Measurements from ENCODE around the gene PASD1. TPM values are rescaled to one million over a fixed set of nuclear protein-coding genes. Genes with fewer than 3 reads are reported as not detected.
"Not testable (repeated sequence)": the region's sequence is repeated elsewhere in the genome, so short reads cannot be mapped to it uniquely, and the experiment has no call there.

PASD1 gene, protein sequence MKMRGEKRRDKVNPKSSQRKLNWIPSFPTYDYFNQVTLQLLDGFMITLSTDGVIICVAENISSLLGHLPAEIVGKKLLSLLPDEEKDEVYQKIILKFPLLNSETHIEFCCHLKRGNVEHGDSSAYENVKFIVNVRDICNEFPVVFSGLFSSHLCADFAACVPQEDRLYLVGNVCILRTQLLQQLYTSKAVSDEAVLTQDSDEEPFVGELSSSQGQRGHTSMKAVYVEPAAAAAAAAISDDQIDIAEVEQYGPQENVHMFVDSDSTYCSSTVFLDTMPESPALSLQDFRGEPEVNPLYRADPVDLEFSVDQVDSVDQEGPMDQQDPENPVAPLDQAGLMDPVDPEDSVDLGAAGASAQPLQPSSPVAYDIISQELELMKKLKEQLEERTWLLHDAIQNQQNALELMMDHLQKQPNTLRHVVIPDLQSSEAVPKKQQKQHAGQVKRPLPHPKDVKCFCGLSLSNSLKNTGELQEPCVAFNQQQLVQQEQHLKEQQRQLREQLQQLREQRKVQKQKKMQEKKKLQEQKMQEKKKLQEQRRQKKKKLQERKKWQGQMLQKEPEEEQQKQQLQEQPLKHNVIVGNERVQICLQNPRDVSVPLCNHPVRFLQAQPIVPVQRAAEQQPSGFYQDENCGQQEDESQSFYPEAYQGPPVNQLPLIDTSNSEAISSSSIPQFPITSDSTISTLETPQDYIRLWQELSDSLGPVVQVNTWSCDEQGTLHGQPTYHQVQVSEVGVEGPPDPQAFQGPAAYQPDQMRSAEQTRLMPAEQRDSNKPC
- not detected for total RNA-seq
- long read RNA-seq = 0 reads

DNA sequence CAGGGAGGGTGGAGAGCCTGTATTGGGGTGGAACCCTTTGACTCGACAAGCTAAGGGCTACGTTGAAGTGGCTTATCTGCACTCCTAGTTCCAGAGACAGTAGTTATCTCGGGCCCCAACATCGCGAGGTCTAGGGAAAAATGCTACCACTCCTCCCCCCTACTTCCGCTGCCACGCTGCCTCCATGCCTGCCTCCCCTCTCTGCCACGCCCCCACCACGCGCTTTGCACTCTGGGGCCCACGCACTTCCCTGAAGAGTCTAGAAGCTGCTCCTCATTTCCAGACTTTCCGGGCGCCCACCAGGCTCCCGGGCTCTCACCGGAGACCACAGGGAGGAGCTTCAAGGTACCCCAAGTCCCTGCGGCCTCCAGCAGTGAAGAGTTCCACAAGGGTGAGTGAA is at the start of gene PASD1:
TSS of gene PASD1 (plus strand) at position 227 of the 400 bp plus-strand sequence. CDS start 37,879 bp downstream, outside the sequence.
- no peak for ATAC-seq (ENCODE audit: poor library complexity)
- intact Hi-C loops (cut with DNase I) = no loop called here

DNA sequence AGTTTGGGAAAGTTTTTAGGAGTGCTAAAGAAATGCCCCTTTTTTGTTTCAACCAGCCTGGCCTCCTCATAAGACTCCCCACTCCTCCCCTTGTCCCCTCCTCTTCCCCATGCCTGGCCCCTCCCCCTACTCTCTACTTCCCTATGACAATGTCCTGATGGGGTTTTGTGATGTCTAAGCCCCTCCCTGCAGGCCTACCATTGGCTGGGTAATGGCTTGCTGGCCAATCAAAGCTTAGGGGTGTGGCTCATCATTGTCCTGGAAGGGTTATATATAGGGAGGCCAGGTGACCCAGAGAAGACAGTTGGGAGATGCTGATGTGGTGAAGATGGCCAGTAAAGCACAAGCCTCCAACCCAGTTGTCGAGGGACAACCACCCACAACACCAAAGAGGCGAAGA is 48.2 kb upstream of the PASD1 start:
- DNase-seq (no peak), ATAC-seq (ENCODE audit: poor library complexity) (no peak)
- intact Hi-C loops (cut with DNase I) = no loop called here

More for the DNA sequence above, at the start of gene PASD1:
- no peak for DNase-seq

GRCh38 chrX:151516538-151517187 is 46.8 kb upstream of the PASD1 start:
- ATAC-seq (ENCODE audit: poor library complexity) = no peak
- no peak for DNase-seq
- intact Hi-C loops (cut with DNase I) = no loop called here

DNA sequence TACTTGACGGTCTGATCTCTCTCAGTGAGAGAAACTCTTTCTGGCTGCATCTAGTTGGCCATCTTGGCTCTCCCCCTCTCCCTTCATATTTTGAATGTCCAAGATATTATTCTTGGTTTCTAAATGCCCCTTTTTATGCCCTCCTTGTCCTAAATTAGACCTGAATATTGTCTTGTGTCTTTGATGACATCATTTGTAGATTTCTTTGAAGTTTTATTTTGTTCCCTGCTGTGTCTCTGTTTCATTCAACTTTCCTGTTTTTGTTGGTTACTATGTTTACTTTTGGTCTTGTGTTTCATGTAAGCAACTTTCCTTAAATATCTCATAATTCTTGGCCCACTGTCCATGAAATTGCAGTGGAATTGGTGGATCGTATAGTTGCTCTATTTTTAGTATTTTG is 46.1 kb upstream of the PASD1 start:
- no peak for ATAC-seq (ENCODE audit: poor library complexity)
- DNase-seq = no peak
- intact Hi-C loops (cut with DNase I) = no loop called here

DNA sequence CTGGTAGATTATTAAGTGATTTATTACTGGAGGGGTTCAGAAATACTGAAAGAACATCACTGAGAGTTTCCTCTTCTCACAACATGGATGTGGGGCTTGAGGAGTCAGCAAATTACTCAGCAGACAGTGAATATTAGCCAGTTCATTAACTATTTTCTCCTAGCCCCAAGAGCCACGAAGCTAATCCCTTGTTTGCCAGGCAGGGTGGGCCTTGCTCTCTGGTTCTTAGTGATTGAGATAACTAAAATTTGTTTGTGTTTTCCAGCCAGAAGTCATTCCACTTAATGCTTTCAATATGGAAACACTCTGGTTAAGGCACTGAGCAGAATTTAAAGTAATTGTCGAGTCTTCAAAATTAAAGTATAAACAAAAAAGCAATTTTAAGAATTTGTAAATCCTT is 40.1 kb upstream of the PASD1 start:
- intact Hi-C loops (cut with DNase I) = no loop called here
- DNase-seq = no peak
- ATAC-seq (ENCODE audit: poor library complexity) = no peak

DNA sequence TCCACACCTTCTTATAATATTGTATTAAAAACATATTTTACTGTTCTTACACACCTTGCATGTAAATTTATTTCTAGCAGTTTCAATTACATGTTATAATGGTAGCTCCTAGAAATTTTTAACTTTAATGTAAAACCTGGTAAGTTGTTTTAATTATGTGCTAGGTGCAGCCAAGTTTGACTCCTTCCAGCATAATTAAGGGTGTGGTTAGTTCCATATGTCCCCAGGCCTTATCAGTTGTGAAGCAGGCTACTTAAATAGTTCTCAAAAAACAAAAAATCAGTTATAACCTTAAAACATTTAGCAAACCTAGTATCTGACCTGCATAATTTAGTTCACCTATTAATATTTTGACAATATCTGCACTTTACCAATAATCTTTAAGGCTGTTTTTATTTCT is 26.9 kb upstream of the PASD1 start:
- DNase-seq (no peak), ATAC-seq (ENCODE audit: poor library complexity) (no peak)
- intact Hi-C loops (cut with DNase I) = no loop called here

GRCh38 chrX:151537572-151537971 is 25.9 kb upstream of the PASD1 start:
- DNase-seq (no peak), ATAC-seq (ENCODE audit: poor library complexity) (no peak)
- intact Hi-C loops (cut with DNase I) = no loop called here

GRCh38 chrX:151538190-151539122 is 25.0 kb upstream of the PASD1 start:
- ATAC-seq (ENCODE audit: poor library complexity) (no peak), DNase-seq (no peak)
- intact Hi-C loops (cut with DNase I) = no loop called here

DNA sequence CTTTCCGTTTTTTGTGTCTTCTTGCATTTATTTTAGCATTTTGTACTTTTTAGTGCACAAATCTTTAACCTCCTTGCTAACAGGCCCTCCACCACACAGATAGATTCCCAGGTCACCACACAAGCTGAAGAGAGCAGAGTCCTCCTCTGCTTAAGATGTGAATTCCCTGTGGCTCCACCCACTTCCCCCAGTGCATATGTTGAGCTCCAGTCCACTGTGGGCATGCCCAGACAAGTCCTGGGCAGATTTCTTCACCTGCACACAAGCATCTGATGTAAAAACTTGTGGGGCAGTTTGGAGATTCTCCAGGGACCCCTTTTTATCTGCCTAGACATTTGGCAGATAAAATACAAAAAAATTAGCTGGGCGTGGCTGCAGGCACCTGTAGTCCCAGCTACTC is 19.8 kb upstream of the PASD1 start:
- ATAC-seq (ENCODE audit: poor library complexity) (no peak), DNase-seq (no peak)
- intact Hi-C loops (cut with DNase I) = no loop called here

- ATAC-seq (ENCODE audit: poor library complexity); DNase-seq; intact Hi-C loops (cut with DNase I): not testable (repeated sequence)
These were observed 17.2 kb upstream of the PASD1 start for GRCh38 chrX:151546226-151546625.

- ATAC-seq (ENCODE audit: poor library complexity); DNase-seq; intact Hi-C loops (cut with DNase I): not testable (repeated sequence)
These were observed 12.3 kb upstream of the PASD1 start for GRCh38 chrX:151551176-151551575.

DNA sequence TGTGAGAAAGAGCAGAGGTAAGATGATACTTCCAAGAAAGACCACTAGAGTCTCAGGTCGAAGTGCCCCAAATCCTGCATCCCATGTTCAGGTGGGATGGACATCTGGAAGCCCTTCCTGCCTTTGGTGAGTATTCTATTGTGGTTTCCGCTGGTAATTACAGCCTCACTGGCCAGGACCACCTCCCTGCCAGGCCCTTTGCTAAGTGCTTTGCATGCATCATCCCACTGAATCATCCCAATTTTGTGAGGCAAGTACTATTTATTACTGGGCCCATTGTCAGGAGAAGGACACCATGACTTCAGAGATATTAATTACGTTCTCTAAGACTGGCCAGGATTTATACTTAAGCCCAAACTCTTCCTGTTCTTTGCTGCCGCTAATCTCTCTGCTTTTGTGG is 10.7 kb upstream of the PASD1 start:
- DNase-seq = no peak

GRCh38 chrX:151555301-151555700 is 8.2 kb upstream of the PASD1 start:
- ATAC-seq (ENCODE audit: poor library complexity); DNase-seq; intact Hi-C loops (cut with DNase I): not testable (repeated sequence)

More for the DNA sequence above, 10.7 kb upstream of the PASD1 start:
- intact Hi-C loops (cut with DNase I) = no loop called here
- ATAC-seq (ENCODE audit: poor library complexity) = no peak

GRCh38 chrX:151562485-151562884 is 990 bp upstream of the PASD1 start:
- ATAC-seq (ENCODE audit: poor library complexity); intact Hi-C loops (cut with DNase I); DNase-seq: not testable (repeated sequence)

DNA sequence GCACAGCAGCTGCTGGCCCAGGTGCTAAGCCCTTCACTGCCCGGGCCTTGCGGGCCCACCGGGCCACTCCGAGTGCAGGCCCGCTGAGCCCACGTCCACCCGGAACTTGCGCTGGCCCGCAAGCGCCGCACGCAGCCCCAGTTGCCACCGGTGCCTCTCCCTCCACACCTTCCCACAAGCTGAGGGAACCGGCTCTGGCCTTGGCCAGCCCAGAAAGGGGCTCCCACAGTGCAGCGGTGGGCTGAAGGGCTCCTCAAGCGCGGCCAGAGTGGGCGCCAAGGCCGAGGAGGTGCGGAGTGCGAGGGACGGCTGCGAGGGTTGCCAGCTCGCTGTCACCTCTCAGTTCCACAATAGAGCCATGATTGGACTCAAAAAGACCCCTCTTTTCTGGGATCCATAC is 472 bp upstream of the PASD1 start:
- ATAC-seq (ENCODE audit: poor library complexity) = not testable (repeated sequence)

DNA sequence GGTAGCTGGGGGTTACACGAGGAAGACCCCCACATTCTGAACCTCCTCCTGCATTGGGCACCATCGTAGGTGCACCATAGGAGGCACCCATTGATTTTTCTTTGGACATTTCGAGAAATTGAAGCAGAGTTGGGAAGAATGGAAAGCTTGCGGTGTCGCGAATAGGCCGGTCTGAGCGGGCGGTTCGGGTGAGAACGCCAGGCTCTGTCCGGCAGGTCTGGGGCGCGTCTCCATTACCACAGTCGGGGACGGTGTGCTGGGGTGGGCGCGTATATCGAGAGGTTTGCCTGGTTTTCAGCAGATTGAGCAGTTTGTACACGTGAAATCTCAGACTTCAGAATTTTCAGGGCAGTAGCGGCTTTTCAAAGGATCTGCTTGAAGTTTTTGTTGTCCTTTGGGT is 560 bp downstream of the PASD1 start:
- DNase-seq (no peak), ATAC-seq (ENCODE audit: poor library complexity) (no peak)
- intact Hi-C loops (cut with DNase I) = no loop called here

More for the DNA sequence above, 472 bp upstream of the PASD1 start:
- intact Hi-C loops (cut with DNase I); DNase-seq: not testable (repeated sequence)

DNA sequence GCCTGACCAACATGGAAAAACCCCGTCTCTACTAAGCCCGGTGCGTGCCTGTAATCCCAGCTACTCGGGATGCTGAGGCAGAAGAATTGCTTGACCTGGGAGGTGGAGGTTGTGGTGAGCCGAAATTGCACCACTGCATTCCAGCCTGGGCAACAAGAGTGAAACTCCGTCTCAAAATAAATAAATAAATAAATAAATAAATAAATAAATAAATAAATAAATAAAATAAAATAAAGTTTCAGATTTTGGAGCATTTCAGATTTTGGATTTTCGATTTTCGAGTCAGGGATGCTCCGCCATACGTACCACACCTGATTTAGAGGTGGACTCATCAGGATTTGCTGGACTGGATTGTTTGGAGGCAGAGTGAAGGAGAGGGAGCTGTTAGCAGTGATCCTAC is 3.4 kb downstream of the PASD1 start:
- intact Hi-C loops (cut with DNase I); DNase-seq: not testable (repeated sequence)

GRCh38 chrX:151570561-151570960 is 7.1 kb downstream of the PASD1 start:
- ATAC-seq (ENCODE audit: poor library complexity) (no peak), DNase-seq (no peak)
- intact Hi-C loops (cut with DNase I) = no loop called here

More for the DNA sequence above, 3.4 kb downstream of the PASD1 start:
- not testable (repeated sequence) for ATAC-seq (ENCODE audit: poor library complexity)
